HepG2 (cell line): ENCODE measurements around the gene ZNF548. TPM values are rescaled to one million over a fixed set of nuclear protein-coding genes. Genes with fewer than 3 reads are reported as not detected.

Experiments used
- ARID2 ChIP-seq: sonication (generic); formaldehyde crosslinking; IDR thresholded peaks from 2 replicates; pipeline ENCODE4 v1.8.1; 2022; ENCODE audit warnings: mild to moderate bottlenecking, missing genetic modification reagents, borderline replicate concordance
- CEBPZ ChIP-seq: IDR thresholded peaks from 2 replicates; pipeline ENCODE4 v1.6.1; 2012; ENCODE audit warnings: low read length, improper control_type of control experiment
- CHCHD3 ChIP-seq: sonication (generic); formaldehyde crosslinking; IDR thresholded peaks from 2 replicates; pipeline ENCODE4 v1.8.0; 2022; ENCODE audit warnings: mild to moderate bottlenecking, missing genetic modification reagents, moderate library complexity
- MEIS1 ChIP-seq: sonication (generic); formaldehyde crosslinking; IDR thresholded peaks from 2 replicates; pipeline ENCODE4 v1.9.0; 2021; ENCODE audit warnings: mild to moderate bottlenecking, missing genetic modification reagents, moderate library complexity, borderline replicate concordance
- TOPORS ChIP-seq: sonication (generic); formaldehyde crosslinking; IDR thresholded peaks from 2 replicates; pipeline ENCODE4 v1.8.0; 2023; ENCODE audit warnings: mild to moderate bottlenecking, missing genetic modification reagents
- ZBTB3 ChIP-seq: sonication (generic); formaldehyde crosslinking; IDR thresholded peaks from 2 replicates; pipeline ENCODE4 v1.4.0; 2020; ENCODE audit warnings: low read depth, mild to moderate bottlenecking, moderate library complexity, missing genetic modification reagents, borderline replicate concordance
- ZFY ChIP-seq: sonication (generic); formaldehyde crosslinking; IDR thresholded peaks from 2 replicates; pipeline ENCODE4 v1.4.0; 2020; ENCODE audit warnings: missing genetic modification reagents
- ZIK1 ChIP-seq: sonication (generic); formaldehyde crosslinking; IDR thresholded peaks from 2 replicates; pipeline ENCODE4 v1.5.0; 2020; ENCODE audit warnings: mild to moderate bottlenecking, low read depth, missing genetic modification reagents, borderline replicate concordance
- ZNF225 ChIP-seq: sonication (generic); formaldehyde crosslinking; IDR thresholded peaks from 2 replicates; pipeline ENCODE4 v1.4.0; 2020; ENCODE audit warnings: mild to moderate bottlenecking, missing genetic modification reagents
- ZNF276 ChIP-seq: sonication (generic); formaldehyde crosslinking; IDR thresholded peaks from 2 replicates; pipeline ENCODE4 v1.4.0; 2020; ENCODE audit warnings: mild to moderate bottlenecking, low read depth, missing genetic modification reagents
- ZNF34 ChIP-seq: sonication (generic); formaldehyde crosslinking; IDR thresholded peaks from 2 replicates; pipeline ENCODE4 v1.4.0; 2020; ENCODE audit warnings: mild to moderate bottlenecking, missing genetic modification reagents, borderline replicate concordance
- ZNF543 ChIP-seq: sonication (generic); formaldehyde crosslinking; IDR thresholded peaks from 2 replicates; pipeline ENCODE4 v1.4.0; 2020; ENCODE audit warnings: mild to moderate bottlenecking, missing genetic modification reagents
- ZNF644 ChIP-seq: IDR thresholded peaks from 2 replicates; pipeline ENCODE4 v1.6.1; 2016; ENCODE audit warnings: low read depth
- polyA plus RNA-seq, 8 experiments: library from polyadenylated mRNA; depleted of rRNA in 3 of 8; stranded (reverse) in 7 of 8; unstranded in 1 of 8; fragments of >200 nt; fragmentation: Illumina TruSeq in 4 of 8; extraction: Trizol in 4 of 8; gene quantifications; 2 replicates each; pipeline versions ENCODE4 v1.2.1 to v1.2.3, GENCODE V29; 2011 to 2016; ENCODE audit warnings: low read depth in 4 of 8, missing spikeins in 1 of 8, mixed read lengths in 1 of 8; ENCODE audit not compliant: insufficient read depth in 1 of 8
- total RNA-seq, 5 experiments: library from RNA; depleted of rRNA; stranded (reverse); fragments of >200 nt; fragmentation: Illumina TruSeq; extraction: Trizol; gene quantifications; 2 replicates each; pipeline ENCODE4 v1.2.3, GENCODE V29; 2016; ENCODE audit warnings: low read depth in 1 of 5

The ZNF548 gene
- total and polyA plus RNA-seq, 2 of the 13 experiments (the other 11 are each of a cell fraction or from before 2014, with no cell fraction given): 19.6 to 24.9 TPM

- TF ChIP-seq ZNF644 (0 out of 2 replicates have a peak, but pooled peaks have one; percentile 37), ZBTB3 (CRISPR knock-in tag) (0 out of 2 replicates have a peak, but pooled peaks have one; percentile 23), ZIK1 (CRISPR knock-in tag) (0 out of 2 replicates have a peak, but pooled peaks have one; percentile 7), CHCHD3 (CRISPR knock-in tag) (no peak), ZNF543 (CRISPR knock-in tag) (peak; percentile 65), ZFY (CRISPR knock-in tag) (no peak), MEIS1 (CRISPR knock-in tag) (0 out of 2 replicates have a peak, but pooled peaks have one; percentile 27), CEBPZ (no peak), ZNF276 (CRISPR knock-in tag) (0 out of 2 replicates have a peak, but pooled peaks have one; percentile 47), ARID2 (CRISPR knock-in tag) (0 out of 2 replicates have a peak, but pooled peaks have one; percentile 36), ZNF225 (CRISPR knock-in tag) (no peak), TOPORS (0 out of 2 replicates have a peak, but pooled peaks have one; percentile 3), ZNF34 (CRISPR knock-in tag) (0 out of 2 replicates have a peak, but pooled peaks have one; percentile 31)
These were observed 44.9 kb downstream of the ZNF548 start (continued) for GRCh38 chr19:57434386-57435061.
